CD14-positive monocyte (primary cell): ENCODE results near the gene UVRAG. TPM values are rescaled to one million over a fixed set of nuclear protein-coding genes. Genes with fewer than 3 reads are reported as not detected.

Source experiments
- DNase-seq, 3 donors: peaks; one replicate each; pipeline ENCODE4 v3.0.0-alpha.2; 2011 to 2022
- H2AFZ ChIP-seq: 2 replicates; pipeline ENCODE4 v1.6.0; 2012; ENCODE audit warnings: mild to moderate bottlenecking, low read depth, low read length, inconsistent platforms; ENCODE audit not compliant: insufficient read depth, poor library complexity, severe bottlenecking
- H3K27ac ChIP-seq, 2 donors: 1 replicate in 1 of 2; 2 replicates in 1 of 2; pipeline ENCODE4 v1.5.1; 2012 to 2013; ENCODE audit warnings: low read length in 2 of 2, control low read depth in 1 of 2, inconsistent platforms in 1 of 2, low read depth in 1 of 2, mild to moderate bottlenecking in 1 of 2
- H3K27me3 ChIP-seq, 2 donors: one replicate each; pipeline versions ENCODE4 v1.6.0 to v1.6.1; 2011 to 2013; ENCODE audit warnings: low read length in 2 of 2; ENCODE audit not compliant: control insufficient read depth in 2 of 2, insufficient read depth in 2 of 2
- H3K36me3 ChIP-seq, 2 donors: replicated peaks in 1 of 2; 1 replicate in 1 of 2; 2 replicates in 1 of 2; pipeline versions ENCODE4 v1.5.1 to v1.6.1; 2012 to 2013; ENCODE audit warnings: low read length in 2 of 2, control low read depth in 1 of 2, inconsistent platforms in 1 of 2, mild to moderate bottlenecking in 1 of 2; ENCODE audit not compliant: insufficient read depth in 2 of 2, control insufficient read depth in 1 of 2
- H3K4me1 ChIP-seq, 2 donors: 1 replicate in 1 of 2; 2 replicates in 1 of 2; pipeline versions ENCODE4 v1.5.1 to v1.6.1; 2012 to 2013; ENCODE audit warnings: low read length in 2 of 2, control low read depth in 1 of 2, inconsistent platforms in 1 of 2, mild to moderate bottlenecking in 1 of 2, moderate library complexity in 1 of 2; ENCODE audit not compliant: insufficient read depth in 2 of 2, control insufficient read depth in 1 of 2
- H3K4me2 ChIP-seq: replicated peaks from 2 replicates; pipeline ENCODE3; 2012; ENCODE audit warnings: low read length, moderate library complexity, mild to moderate bottlenecking; ENCODE audit not compliant: poor library complexity, severe bottlenecking; ENCODE audit errors: extremely low read depth
- H3K4me3 ChIP-seq, 3 experiments: fragments of 200-600 bp in 1 of 3; sonication (generic) in 1 of 3; replicated peaks in 1 of 3; 1 replicate in 2 of 3; 2 replicates in 1 of 3; pipeline ENCODE4 v1.5.1; 2011 to 2013; ENCODE audit warnings: low read length in 3 of 3, mild to moderate bottlenecking in 3 of 3, control low read depth in 2 of 3, low read depth in 2 of 3, inconsistent platforms in 1 of 3, moderate library complexity in 1 of 3
- H3K79me2 ChIP-seq: 2 replicates; pipeline ENCODE4 v1.6.0; 2012; ENCODE audit warnings: mild to moderate bottlenecking, control low read depth, inconsistent platforms, low read length, moderate library complexity; ENCODE audit not compliant: insufficient read depth
- H3K9ac ChIP-seq: 2 replicates; pipeline ENCODE4 v1.6.0; 2017; ENCODE audit warnings: low read length, mild to moderate bottlenecking; ENCODE audit not compliant: insufficient read depth, poor library complexity, severe bottlenecking
- H3K9me3 ChIP-seq, 2 donors: replicated peaks in 1 of 2; 1 replicate in 1 of 2; 2 replicates in 1 of 2; pipeline versions ENCODE4 v1.5.1 to v1.6.1; 2012 to 2013; ENCODE audit warnings: low read length in 2 of 2, control low read depth in 1 of 2; ENCODE audit not compliant: control insufficient read depth in 1 of 2, insufficient read depth in 1 of 2
- H4K20me1 ChIP-seq: 2 replicates; pipeline ENCODE4 v1.6.0; 2012; ENCODE audit warnings: mild to moderate bottlenecking, low read length, control low read depth, moderate library complexity; ENCODE audit not compliant: insufficient read depth
- H3K27ac Mint-ChIP-seq, 7 donors: one replicate each; pipeline ENCODE4 v1.8.0; 2020; ENCODE audit warnings: mild to moderate bottlenecking in 7 of 7, mixed read lengths in 7 of 7, moderate library complexity in 6 of 7, inconsistent platforms in 2 of 7
- H3K27me3 Mint-ChIP-seq, 3 donors: one replicate each; pipeline ENCODE4 v1.8.0; 2021 to 2022; ENCODE audit warnings: low read depth in 3 of 3, mild to moderate bottlenecking in 3 of 3, mixed read lengths in 3 of 3, moderate library complexity in 3 of 3, inconsistent platforms in 1 of 3
- H3K36me3 Mint-ChIP-seq, 2 donors: one replicate each; pipeline ENCODE4 v1.8.0; 2020; ENCODE audit warnings: mixed read lengths in 2 of 2, inconsistent platforms in 1 of 2, mild to moderate bottlenecking in 1 of 2
- H3K4me1 Mint-ChIP-seq: one replicate; pipeline ENCODE4 v1.8.0; 2020; ENCODE audit warnings: mild to moderate bottlenecking, mixed read lengths
- H3K4me3 Mint-ChIP-seq, 2 donors: one replicate each; pipeline ENCODE4 v1.8.0; 2020; ENCODE audit warnings: mild to moderate bottlenecking in 2 of 2, mixed read lengths in 2 of 2, moderate library complexity in 1 of 2
- H3K9me3 Mint-ChIP-seq, 7 donors: one replicate each; pipeline ENCODE4 v1.8.0; 2020 to 2022; ENCODE audit warnings: mixed read lengths in 7 of 7, mild to moderate bottlenecking in 6 of 7, moderate library complexity in 6 of 7, inconsistent platforms in 2 of 7
- WGBS: methylation state at CpG from one replicate; pipeline ENCODE4 v1.1.5; 2013; ENCODE audit warnings: missing lambda C conversion rate; ENCODE audit not compliant: insufficient coverage; 5-methylcytosine and 5-hydroxymethylcytosine counted together
- intact Hi-C, 2 donors: fragments of 100-400 bp; cut with micrococcal nuclease; formaldehyde crosslinking; loops; one replicate each; pipeline versions ENCODE4 v1.15.0 to v1.15.1; 2023
- polyA plus RNA-seq, 3 donors: library from polyadenylated mRNA; depleted of rRNA in 1 of 3; unstranded in 2 of 3; stranded (reverse) in 1 of 3; fragments of 300-500 nt in 2 of 3; fragments of >200 nt in 1 of 3; fragmentation: Illumina TruSeq in 2 of 3; gene quantifications; 1 replicate in 2 of 3; 2 replicates in 1 of 3; pipeline ENCODE4 v1.2.3, GENCODE V29; 2012 to 2021
- TF ChIP-seq, protein P1 (sequence below): fragments of 200-600 bp; IDR thresholded peaks from one replicate; pipeline ENCODE4 v1.8.0; 2022; ENCODE audit warnings: antibody characterized with exemption, mild to moderate bottlenecking

Gene UVRAG
- polyA plus RNA-seq, 3 donors, result 13.7 to 20.5 (median 20.0) TPM

DNA sequence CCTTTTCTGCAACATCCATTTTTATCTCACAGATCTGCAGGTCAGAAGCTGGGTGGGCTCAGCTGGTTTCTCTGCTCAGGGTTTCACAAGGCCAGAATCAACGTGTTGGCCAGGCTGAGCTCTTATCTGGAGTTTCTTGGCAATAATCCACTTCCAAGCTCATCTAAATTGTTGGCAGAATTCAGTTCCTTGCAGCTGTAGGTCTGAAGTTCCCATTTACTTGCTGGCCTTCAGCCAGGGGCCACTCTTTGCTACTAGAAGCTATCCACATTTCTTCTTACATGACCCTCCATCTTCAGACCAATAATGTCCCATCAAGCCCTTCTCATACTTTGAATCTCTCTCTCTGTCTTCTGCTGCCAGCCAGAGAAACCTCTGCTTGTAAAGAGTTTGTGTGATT, 287.8 kb downstream of the UVRAG start:
- Mint-ChIP-seq H3K4me1 (no peaks in the 10 kb centered on the region), H3K27ac (no peak overlapping the region), H3K27me3 (no peaks in the 10 kb centered on the region), H3K4me3 (no peak overlapping the region), H3K9me3 (no peaks in the 10 kb centered on the region), H3K36me3 (peaks cover 13 to 14% of the 10 kb centered on the region in 2 donors)
- no peaks in the 10 kb centered on the region for H3K9me3 ChIP-seq
- peaks cover 39% of the 10 kb centered on the region for H4K20me1 ChIP-seq
- 17% methylated on average over 1 of the region's 1 CpG for WGBS
- H3K79me2 ChIP-seq, result peaks cover 7% of the 10 kb centered on the region
- H3K27ac ChIP-seq, result no peak overlapping the region
- TF ChIP-seq, protein P1, sequence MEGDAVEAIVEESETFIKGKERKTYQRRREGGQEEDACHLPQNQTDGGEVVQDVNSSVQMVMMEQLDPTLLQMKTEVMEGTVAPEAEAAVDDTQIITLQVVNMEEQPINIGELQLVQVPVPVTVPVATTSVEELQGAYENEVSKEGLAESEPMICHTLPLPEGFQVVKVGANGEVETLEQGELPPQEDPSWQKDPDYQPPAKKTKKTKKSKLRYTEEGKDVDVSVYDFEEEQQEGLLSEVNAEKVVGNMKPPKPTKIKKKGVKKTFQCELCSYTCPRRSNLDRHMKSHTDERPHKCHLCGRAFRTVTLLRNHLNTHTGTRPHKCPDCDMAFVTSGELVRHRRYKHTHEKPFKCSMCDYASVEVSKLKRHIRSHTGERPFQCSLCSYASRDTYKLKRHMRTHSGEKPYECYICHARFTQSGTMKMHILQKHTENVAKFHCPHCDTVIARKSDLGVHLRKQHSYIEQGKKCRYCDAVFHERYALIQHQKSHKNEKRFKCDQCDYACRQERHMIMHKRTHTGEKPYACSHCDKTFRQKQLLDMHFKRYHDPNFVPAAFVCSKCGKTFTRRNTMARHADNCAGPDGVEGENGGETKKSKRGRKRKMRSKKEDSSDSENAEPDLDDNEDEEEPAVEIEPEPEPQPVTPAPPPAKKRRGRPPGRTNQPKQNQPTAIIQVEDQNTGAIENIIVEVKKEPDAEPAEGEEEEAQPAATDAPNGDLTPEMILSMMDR, result no peak
- no peak overlapping the region for H3K9ac ChIP-seq
- H3K27me3 ChIP-seq, result no peaks in the 10 kb centered on the region
- intact Hi-C loops, result no loop called here
- H2AFZ ChIP-seq, result no peak overlapping the region
- H3K36me3 ChIP-seq, result peaks cover 0 to 9% of the 10 kb centered on the region in 2 donors
- no peaks in the 10 kb centered on the region for H3K4me1 ChIP-seq
- no peak for DNase-seq
- no peak overlapping the region for H3K4me2 ChIP-seq
- no peak overlapping the region for H3K4me3 ChIP-seq

DNA sequence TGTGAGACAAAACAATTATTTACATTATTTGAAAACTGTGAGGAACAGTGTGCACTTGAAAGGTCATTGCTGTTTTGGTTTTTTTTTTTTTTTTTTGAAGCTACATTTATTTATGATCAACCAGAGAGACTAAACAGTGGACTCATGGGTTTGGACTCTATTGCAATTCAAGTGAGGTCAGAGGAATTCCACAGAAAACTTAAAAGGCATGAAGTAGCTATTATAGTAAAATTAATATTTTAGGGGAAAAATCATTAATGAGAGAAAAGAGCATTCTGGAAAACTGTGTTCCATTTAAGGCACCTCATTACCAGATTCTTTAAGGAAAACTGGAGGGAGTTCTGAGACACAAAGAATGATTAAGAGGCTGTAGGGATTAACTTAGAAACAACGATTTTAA, 288.4 kb downstream of the UVRAG start:
- Histone ChIP-seq H3K27ac (no peak overlapping the region), H3K4me2 (no peak overlapping the region), H3K4me3 (no peak overlapping the region), H2AFZ (no peak overlapping the region), H4K20me1 (peaks cover 35% of the 10 kb centered on the region), H3K9ac (no peak overlapping the region), H3K79me2 (peaks cover 7% of the 10 kb centered on the region), H3K9me3 (no peaks in the 10 kb centered on the region), H3K4me1 (no peaks in the 10 kb centered on the region), H3K36me3 (peaks cover 0 to 8% of the 10 kb centered on the region in 2 donors), H3K27me3 (no peaks in the 10 kb centered on the region)
- TF ChIP-seq, protein P1, result no peak
- H3K36me3 Mint-ChIP-seq, result peaks cover 9 to 14% of the 10 kb centered on the region in 2 donors
- WGBS, result no CpG with 5 or more reads among the region's 1 CpG
- no peak overlapping the region for H3K4me3 Mint-ChIP-seq
- no peaks in the 10 kb centered on the region for H3K9me3 Mint-ChIP-seq
- no peak overlapping the region for H3K27ac Mint-ChIP-seq
- intact Hi-C loops, result no loop called here
- no peaks in the 10 kb centered on the region for H3K27me3 Mint-ChIP-seq
- DNase-seq, result no peak
- H3K4me1 Mint-ChIP-seq, result no peaks in the 10 kb centered on the region
